Naive thymus-derived CD4-positive, alpha-beta T cell (primary cell): ENCODE results near the gene GNAS-AS1. TPM values are rescaled to one million over a fixed set of nuclear protein-coding genes. Genes with fewer than 3 reads are reported as not detected.

ENCODE experiments used
- microRNA-seq: library from miRNA; unstranded; fragments of <30 nt; microRNA quantifications from one replicate; pipeline ENCODE4 v1.2.0, GENCODE V29; 2022; ENCODE audit warnings: borderline microRNAs expressed
- polyA plus RNA-seq, 2 donors: library from polyadenylated mRNA; unstranded; fragments of 300-500 nt; fragmentation: Illumina TruSeq; gene quantifications; one replicate each; pipeline ENCODE4 v1.2.3, GENCODE V29; 2021
- total RNA-seq, 6 experiments: library from RNA in 5 of 6; stranded (reverse) in 5 of 6; gene quantifications; 1 replicate in 5 of 6; 2 replicates in 1 of 6; pipeline ENCODE4 v1.2.3 and lab custom pipeline; 2021 to 2026

Gene GNAS-AS1
- total and polyA plus RNA-seq, 7 experiments from 2014 or later: 0.13 to 2.0 (median 1.5) TPM; not detected in 2

Small RNA genes lying within 50 kb of the gene (microRNA-seq; reads per million reads assigned to microRNA genes)
- not detected for gene MIR298

Other genes starting within 250 kb of the GNAS-AS1 start
- 100 to 1,000 TPM; 173 to 225 (median 189) TPM for gene STX16, start 199.6 kb downstream of the GNAS-AS1 start, total RNA-seq
- gene STX16, start 199.6 kb downstream of the GNAS-AS1 start, polyA plus RNA-seq: 10 to 100 TPM; 32.0 to 37.2 TPM
- 10 to 100 TPM; 32.8 to 76.2 (median 50.5) TPM for gene NPEPL1, start 158.1 kb downstream of the GNAS-AS1 start, total RNA-seq
- gene NPEPL1, start 158.1 kb downstream of the GNAS-AS1 start, polyA plus RNA-seq: 1 to 10 TPM; 6.2 to 6.9 TPM
- 100 to 1,000 TPM; 694 to 907 (median 775) TPM for gene GNAS, start 1.8 kb upstream of the GNAS-AS1 start, total RNA-seq
- gene GNAS, start 1.8 kb upstream of the GNAS-AS1 start, polyA plus RNA-seq: 100 to 1,000 TPM; 147 to 221 TPM
- gene NELFCD, start 130.4 kb upstream of the GNAS-AS1 start, total RNA-seq: 10 to 100 TPM; 84.5 to 96.1 (median 90.8) TPM
- gene NELFCD, start 130.4 kb upstream of the GNAS-AS1 start, polyA plus RNA-seq: 10 to 100 TPM; 65.0 to 81.6 TPM
- gene CTSZ, start 156.4 kb upstream of the GNAS-AS1 start, total RNA-seq: 100 to 1,000 TPM in 1 of 5 experiments, 10 to 100 TPM in 4; 29.5 to 165 (median 34.1) TPM
- gene CTSZ, start 156.4 kb upstream of the GNAS-AS1 start, polyA plus RNA-seq: 1 to 10 TPM; 1.0 to 3.0 TPM
- gene TUBB1, start 168.5 kb upstream of the GNAS-AS1 start, total RNA-seq: 1 to 10 TPM in 1 of 5 experiments, under 1 TPM in 1, not detected in 3; 0.98 to 9.5 TPM
- under 1 TPM; 0.14 to 0.22 TPM for gene TUBB1, start 168.5 kb upstream of the GNAS-AS1 start, polyA plus RNA-seq
- 10 to 100 TPM; 57.0 to 81.7 (median 67.4) TPM for gene ATP5F1E, start 181.4 kb upstream of the GNAS-AS1 start, total RNA-seq
- 10 to 100 TPM; 31.4 to 75.7 TPM for gene ATP5F1E, start 181.4 kb upstream of the GNAS-AS1 start, polyA plus RNA-seq
- gene PRELID3B, start 191.9 kb upstream of the GNAS-AS1 start, total RNA-seq: 10 to 100 TPM; 37.1 to 70.4 (median 44.0) TPM
- 10 to 100 TPM; 17.6 to 27.4 TPM for gene PRELID3B, start 191.9 kb upstream of the GNAS-AS1 start, polyA plus RNA-seq